COLO668 (cell line): ENCODE data around the gene GAL3ST1.
"Not testable (repeated sequence)": the region's sequence is repeated elsewhere in the genome, so short reads cannot be mapped to it uniquely, and the experiment has no call there.

Experiments used
- DNase-seq: peaks from one replicate; lab custom pipeline; 2025; ENCODE audit not compliant: unreplicated experiment; lab: John Stamatoyannopoulos, UW

GAL3ST1 gene

DNA sequence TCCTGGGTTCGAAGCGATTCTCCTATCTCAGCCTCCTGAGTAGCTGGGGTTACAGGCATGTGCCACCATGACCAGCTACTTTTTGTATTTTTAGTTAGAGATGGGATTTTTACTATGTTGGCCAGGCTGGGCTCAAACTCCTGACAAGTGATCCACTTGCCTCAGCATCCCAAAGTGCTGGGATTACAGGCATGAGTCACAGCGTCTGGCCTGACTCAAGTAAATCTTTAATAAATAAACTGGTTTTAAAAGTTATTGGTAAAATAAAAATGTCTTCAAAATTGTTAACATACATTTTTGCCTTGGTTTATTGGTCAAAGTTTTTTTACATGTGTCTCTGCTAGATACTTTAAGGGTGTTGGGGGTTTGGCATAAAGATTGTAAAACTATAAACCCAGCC lies 24.5 kb upstream of the GAL3ST1 start:
- DNase-seq = no peak

DNA sequence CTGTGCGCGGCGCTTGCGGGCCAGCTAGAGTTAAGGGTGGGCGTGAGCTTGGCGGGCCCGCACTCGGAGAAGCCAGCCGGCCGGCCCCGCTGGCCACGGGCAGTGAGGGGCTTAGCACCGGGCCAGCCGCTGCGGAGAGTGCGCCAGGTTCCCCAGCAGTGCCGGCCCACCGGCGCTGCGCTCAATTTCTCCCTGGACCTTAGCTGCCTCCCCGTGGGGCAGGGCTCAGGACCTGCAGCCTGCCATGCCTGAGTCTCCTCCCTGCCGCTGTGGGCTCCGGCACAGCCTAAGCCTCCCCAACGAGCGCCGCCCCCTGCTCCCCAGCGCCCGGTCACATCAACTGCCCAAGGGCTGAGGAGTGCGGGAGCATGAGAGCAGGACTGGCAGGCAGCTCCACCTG lies 22.4 kb upstream of the GAL3ST1 start:
- DNase-seq = no peak

DNA sequence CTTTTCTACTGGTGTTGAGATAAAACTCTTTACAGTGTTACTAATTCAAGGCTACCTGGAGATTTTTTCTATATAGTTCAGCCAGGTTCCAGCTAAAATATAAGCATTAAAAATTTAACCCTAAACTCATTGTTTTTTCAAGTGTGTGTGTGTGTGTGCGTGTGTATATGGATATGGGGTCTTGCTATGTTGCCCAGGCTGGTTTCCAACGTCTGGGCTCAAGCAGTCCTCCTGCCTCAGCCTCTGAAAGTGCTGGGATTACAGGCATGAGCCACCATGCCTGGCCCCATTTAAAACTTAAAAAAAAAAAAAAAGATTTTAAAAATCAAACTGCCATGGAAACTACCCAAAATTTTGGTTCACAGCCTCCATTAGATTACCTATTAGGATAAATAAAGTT lies 21.7 kb upstream of the GAL3ST1 start:
- DNase-seq = no peak

DNA sequence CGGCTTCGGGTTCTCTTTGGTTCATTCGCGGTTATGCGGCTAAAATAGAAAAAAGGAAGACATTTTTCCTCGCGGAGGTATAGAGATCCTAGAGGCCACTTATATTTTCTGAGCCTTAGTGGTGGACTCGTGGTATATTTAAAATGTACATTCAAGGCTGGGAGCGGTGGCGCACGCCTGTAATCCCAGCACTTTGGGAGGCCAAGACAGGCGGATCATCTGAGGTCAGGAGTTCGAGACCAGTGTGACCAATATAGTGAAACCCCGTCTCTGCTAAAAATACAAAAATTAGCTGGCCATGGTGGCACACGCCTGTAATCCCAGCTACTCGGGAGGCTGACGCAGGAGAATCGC lies 17.9 kb upstream of the GAL3ST1 start:
- DNase-seq = not testable (repeated sequence)

DNA sequence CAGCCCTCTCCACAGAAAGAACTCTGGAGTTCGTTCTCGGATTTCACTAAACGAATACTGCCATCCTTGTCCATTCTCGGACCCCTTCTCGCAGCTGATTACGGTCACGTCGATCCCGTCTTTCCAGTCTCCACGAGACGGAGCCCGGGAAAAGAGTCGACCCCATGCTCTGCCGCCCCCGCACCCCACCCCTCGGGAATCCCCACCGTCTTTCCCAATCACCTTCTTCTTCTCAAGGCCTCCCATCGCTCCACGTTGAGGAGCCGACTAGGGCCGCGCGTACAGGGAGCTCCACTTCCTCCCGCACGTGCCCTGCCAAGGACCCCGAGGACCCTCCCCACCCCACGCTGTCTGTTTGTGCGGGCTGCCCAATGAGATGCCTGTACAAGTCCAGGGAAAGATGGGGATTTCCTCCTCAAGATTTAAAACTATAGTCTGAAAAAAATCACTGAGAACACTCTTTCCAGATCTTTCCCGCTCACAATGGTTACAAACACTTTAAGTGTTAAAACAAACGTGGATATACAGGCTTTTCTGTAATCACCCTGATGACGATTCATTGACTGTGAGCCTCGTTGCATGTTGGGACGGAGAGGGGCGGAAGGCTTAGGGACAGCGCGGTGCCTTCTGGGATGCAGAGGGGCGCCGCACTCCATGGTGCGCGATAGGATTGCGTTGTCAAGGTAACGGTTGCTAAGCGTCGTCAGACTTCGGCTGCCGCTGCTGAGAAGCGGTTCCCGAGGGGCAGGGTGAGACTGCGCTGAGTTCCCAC lies 17.3 kb upstream of the GAL3ST1 start, which contains the start of gene PES1:
Gene PES1, minus strand, starts transcription at position 323 of the 772 bp plus-strand sequence. Its CDS starts 77 bp downstream, at position 246.
- peak; percentile 97 for DNase-seq

DNA sequence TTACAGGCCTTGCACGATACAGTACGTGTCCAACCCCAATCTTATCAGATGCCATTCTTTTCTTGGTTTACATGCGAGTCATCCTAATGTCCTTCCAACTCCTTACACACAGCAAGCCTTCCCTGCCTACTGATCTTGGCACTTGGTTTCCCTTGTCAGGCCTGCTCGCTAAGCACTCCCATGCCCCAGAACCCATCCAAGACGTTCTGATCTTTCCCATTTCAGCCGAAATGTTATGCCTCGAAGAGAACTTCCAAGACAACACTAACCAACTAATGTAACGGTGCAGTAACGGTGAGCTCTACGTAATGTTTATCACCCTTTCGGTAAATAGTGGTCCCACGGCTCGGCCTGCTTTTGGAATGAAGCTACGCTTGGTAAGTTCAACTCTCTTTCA lies 16.7 kb upstream of the GAL3ST1 start:
- no peak for DNase-seq

DNA sequence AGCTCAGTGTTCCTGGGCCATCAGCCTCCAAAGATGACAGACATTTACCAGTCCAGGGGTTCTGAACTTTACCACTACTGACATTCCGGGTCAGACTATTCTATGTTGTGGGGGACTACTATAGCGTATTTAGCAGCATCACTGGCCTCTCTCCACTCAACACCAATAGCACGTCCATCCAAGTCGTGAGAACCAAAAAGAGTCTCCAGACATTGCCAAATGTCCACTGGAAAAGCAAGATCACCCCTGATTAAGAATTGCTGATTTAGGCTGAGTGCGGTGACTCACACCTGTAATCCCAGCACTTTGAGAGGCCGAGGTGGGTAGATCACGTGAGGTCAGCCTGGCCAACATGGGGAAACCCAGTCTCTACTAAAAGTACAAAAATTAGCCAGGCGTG lies 11.9 kb upstream of the GAL3ST1 start:
- DNase-seq = no peak

DNA sequence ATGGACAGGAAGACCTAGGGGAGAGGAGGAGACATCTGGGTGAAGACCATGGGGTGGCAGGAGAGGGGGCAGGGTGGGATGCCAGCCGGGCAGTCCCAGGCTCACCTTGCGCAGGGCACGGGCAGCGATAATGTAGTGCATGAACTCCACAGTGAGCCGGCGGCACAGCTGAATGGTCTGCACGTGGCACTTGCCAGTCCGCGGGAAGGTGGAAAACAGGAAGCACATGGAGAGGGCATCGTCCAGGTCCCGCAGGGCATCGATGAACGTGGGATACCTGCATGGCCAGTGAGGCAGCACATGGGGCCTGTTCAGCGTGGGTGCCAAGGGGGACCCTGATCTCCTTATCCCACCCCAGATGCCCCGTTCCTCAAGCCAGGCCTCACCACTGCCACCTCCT lies 10.0 kb upstream of the GAL3ST1 start:
- no peak for DNase-seq

DNA sequence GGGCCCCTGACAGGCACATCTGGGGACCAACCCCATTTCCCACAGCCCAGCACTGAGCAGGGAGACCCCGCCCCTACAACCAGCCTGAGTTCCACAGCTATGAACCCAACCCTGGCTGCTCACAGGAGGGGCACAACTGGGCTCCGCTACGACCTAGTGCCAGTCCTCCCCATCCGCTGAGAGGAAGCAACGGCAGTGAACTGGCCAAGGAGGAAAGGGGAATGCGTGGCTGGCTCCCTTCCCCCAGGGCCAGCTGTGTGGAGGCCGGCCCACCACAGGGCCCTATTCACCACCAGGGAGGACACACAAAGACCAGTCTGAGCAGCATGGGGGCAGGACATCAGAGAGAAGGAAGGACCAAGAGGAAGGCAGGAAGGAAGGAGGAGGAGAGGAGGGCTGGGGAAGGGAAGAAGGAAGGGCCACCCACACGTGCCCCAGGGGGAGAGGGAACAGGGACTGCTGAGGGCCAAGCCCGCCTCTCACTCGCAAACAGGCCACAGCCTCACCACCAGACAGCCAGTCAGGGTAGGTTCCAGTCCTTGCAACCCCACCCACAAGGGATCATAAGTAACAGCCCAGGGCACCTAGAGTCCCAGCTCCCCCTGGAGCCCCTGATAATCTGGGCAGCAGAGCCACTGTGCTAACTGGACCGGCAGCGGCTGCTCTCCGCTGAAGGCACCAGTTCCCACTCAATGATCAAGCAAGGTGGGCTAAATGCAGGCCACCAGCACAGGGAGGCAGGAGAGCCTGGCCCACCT lies 8.5 kb upstream of the GAL3ST1 start:
- DNase-seq = no peak

DNA sequence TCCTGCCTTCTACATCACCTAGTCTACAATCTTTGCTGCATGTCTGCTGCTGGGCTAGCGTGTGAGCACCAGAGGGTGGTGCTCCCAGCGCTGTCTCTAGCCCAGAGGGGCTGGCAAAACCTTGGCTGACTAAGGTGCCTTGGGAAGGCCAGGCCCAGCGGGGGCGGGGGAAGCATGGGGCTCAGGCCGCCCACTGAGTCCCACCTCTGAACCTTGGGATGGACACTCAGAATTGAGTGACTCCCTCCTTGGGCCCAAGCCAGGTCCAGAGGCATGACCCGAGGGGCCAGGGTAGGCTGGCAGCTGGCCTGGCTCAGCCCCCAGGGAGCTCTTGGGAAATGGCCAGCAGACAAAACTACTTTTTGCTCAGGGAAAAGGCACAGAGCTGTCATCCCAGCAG lies 7.6 kb upstream of the GAL3ST1 start:
- no peak for DNase-seq

DNA sequence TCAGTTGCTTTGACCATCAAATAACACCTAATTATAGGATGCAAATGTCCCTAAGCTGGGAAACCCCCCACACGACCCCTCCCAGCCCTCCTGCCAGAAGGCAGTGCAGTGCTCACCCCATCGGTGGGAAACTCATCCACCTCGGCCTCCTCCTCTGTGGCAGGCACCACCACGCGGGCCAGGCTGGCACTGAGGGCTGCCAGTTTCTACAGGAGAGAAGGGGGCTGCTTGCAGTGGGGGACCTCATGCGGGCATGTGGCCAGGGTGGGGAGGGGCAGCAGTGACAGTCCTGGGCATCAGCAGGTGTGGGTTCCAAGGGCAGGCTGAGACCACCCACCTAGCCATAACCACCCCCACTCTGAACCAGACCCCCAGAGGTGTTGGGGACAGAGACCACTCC lies 6.4 kb upstream of the GAL3ST1 start:
- DNase-seq = no peak

DNA sequence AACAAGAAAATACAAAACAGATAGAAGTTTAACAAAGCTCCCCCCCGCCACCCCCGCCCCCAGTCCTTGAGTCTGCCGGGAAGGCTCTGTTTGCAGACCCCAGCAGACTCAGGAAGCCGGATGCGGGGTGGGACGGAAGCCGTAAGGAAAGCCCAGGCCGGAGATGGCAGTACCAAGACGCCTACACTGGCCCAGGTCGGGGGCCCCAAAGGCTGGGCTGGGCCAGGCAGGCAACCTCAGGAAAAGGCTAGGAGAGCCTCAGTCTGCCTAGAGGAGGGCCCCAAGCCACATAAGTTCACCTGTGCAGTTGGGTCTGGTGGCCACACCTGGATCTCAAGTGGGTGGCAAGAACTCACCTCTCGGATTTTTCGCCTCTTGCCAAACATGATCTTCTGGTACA lies 4.0 kb upstream of the GAL3ST1 start:
- DNase-seq = no peak

DNA sequence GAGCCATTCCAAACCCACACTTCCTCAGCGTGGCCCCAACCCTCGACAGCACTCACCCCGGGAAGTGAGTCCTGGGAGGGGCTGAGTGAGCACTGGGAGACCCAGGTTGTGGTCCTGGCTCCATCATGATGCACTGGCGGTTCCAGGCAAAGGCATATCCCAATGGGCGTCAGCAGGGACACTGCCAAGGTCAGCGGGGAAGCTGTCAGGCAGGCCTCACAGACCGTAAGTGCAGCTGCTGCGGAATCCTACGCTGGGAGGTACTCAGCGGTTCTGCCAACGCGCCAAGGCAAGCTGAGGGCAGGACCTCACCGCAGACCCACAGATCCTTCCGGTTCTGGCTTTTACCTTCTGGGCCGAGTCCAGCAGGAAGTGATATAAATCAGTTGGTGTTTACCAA lies 1.4 kb upstream of the GAL3ST1 start:
- DNase-seq = no peak

DNA sequence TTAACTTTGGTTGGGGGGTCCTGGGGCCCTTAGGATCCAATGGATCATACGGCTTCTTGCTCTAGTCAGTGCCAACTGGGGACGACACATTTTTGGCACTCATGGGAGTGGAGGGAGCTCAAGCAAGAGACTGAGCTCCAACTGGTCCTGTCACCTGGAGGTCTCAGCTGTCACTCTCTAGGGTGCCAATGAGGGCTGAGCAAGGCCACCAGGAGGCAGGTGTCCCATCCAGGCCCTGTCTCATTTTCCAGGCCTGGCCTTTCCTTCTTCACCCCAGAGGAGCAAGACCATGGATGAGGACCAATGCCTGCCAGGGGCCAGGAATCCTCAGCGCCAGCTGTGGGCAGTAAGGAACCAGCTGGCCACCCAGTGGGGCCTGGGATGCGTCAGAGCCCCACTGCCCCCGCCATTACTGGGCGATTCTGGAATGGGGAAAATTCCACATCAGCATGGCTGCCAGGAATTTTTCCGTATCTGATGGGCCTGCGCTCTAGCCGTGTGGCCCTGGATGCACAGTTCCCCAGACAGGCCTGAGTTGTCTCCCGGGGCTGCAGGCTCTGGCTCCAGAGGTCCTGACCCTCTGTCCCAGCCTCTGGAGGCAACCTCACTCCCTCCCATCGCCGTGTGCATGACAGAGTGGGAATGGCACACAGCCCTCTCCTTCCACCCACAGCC lies 669 bp upstream of the GAL3ST1 start:
- DNase-seq = peak; percentile 47

DNA sequence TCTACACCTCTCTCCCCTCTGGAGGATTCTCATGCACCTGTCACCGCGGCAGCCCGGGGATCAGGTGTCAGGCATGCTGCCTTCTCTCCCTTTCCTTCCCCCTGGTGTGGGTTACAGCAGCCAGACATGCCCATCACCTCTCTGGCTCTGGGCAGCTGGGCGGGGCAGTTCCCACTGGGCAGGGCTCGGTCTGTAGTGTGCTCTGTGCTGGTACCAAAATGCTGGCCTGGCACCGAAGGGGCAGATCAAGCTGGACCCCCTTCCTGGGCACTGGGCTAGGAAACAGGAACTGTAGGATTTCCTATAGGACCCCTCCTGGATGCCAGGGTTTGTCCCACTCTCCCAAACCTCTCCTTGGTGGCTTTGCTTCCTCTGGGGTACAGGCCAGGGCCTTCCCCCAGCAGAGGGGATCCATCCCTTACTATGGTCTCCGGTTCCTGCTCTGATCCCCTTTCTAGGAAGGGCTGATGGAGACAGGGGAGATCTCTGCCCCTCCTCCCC lies 821 bp downstream of the GAL3ST1 start:
- DNase-seq = peak; percentile 91

DNA sequence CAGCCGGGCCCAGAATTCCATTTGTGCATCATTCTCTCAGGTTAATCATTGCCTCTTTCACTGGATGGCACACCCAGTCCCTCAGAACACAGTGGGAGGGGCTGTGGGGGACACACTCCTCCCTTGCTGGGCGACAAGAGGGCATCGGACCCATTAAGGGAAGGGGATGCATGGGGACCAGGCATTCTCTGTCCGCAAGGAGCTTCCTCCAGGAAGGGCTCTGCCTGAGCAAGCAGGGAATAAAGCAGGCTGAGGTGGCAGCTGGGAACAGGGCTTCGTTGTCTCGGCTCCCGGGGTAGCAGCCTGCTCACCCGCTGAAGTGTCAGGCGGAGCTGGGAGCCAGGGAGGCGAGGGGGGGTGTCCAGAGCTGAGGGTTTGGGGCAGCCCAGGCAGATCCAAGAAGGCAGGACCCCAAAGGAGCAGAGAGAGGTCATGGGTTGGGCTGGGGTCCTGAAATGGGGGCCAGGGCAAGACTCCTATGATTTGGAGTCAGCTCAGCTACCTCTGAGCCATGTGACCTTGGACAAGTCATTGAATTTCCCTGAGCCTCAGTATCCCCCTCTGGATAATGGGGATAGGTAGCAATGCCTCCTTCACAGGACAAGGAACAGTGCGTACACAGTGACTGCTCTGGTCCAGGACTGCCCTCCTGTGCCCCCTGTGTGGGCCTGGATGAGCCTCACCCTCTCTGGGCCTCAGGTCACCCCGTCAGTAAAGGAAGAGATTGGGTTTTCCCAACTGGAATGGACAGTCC lies 1.4 kb downstream of the GAL3ST1 start:
- DNase-seq = peak; percentile 63

DNA sequence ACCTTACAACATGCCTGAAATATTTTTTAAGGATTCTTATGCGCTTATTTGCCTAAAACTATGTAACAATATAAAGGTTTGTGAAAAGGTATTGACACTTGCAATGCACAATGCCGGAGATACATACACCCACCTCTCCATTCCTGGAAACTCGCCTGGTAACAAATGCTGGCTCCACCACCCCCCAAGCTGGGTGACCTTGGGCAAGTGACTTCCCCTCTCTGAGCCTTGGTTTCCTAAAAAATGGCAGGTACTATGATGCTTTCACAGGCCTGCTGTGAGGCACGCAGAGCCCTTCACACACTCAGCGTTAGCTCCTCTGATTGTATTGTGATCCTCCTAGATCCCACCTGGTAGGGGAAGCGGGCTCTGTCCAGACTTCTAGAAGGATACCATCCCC lies 2.3 kb downstream of the GAL3ST1 start:
- no peak for DNase-seq

DNA sequence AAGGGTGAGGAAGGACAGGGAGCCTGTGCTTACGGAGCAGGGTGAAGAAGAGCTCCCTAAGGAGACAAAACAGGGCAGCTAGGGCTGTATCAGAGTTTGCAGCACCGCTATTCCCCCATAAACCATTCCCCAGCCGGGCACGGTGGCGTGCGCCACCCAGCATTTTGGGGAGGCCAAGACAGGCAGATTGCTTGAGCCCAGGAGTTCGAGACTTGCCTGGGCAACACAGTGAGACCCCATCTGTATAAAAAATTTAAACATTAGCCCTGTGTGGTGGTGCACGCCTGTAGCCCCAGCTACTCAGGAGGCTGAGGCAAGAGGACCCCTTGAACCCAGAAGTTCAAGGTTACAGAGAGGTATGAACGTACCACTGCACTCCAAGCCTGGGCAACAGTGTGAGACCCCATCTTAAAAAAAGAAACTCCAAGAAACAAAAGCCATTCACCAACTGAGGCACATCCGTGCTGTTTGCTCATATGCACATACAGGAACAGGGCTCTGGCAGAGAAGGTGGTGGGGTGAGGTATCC lies 4.7 kb downstream of the GAL3ST1 start:
- no peak for DNase-seq

DNA sequence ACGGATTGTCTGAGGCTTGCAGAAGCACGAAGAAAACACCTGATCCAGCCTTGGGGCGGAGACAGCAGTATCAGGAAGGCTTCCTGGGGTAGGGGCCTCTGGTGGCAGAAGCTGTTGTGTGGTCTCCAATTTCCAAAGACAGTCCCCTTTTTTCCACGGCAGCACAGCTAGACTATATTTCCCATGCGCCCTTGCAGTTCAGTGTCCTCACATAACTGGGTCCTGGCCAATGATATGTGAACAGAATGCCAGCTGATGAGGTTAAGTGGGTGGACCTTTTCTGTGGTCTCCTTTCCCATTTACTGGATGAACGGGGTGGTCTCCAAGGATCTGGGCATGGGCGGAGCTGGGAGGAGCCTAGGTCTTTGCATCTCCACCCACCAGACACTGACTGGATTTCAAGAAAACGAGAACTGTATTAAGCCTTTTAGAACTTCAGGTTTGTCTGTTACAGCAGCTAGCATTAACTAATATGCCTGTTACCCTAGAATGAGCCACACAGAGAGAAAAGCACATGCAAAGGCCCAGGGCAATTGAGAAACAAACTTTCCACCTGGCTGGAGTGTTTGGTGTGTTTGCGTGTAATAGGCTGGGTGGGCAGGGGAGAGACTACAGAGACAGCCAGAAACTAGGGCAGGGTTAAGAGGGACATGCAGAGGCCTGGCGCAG lies 6.2 kb downstream of the GAL3ST1 start:
- DNase-seq = no peak

DNA sequence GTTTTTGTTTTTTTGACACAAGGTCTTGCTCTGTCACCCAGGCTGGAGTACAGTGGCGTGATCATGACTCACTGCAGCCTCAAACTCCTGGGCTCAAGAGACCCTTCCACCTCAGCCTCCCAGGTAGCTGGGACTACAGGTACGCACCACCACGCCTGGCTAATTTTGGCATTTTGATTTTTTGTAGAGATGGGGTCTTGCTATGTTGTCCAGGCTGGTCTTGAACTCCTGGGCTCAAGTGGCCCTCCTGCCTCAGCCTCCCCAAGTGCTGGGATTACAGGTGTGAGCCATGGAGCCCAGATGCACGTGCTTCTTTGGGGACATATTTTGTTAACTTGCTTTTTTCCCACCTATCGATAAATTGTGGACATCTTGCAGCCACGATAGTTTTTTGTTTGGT lies 7.2 kb downstream of the GAL3ST1 start:
- DNase-seq = not testable (repeated sequence)
